ENCODE measurements around the gene NR2C2.

GRCh38 chr3:14905055-14905657, 42.2 kb upstream of the NR2C2 start:
- TF ChIP-seq POLR2A (IDR thresholded peaks at IDR 0.05; ENCODE audit: extremely low read depth, insufficient read length): no peak
- TF ChIP-seq, protein P1, sequence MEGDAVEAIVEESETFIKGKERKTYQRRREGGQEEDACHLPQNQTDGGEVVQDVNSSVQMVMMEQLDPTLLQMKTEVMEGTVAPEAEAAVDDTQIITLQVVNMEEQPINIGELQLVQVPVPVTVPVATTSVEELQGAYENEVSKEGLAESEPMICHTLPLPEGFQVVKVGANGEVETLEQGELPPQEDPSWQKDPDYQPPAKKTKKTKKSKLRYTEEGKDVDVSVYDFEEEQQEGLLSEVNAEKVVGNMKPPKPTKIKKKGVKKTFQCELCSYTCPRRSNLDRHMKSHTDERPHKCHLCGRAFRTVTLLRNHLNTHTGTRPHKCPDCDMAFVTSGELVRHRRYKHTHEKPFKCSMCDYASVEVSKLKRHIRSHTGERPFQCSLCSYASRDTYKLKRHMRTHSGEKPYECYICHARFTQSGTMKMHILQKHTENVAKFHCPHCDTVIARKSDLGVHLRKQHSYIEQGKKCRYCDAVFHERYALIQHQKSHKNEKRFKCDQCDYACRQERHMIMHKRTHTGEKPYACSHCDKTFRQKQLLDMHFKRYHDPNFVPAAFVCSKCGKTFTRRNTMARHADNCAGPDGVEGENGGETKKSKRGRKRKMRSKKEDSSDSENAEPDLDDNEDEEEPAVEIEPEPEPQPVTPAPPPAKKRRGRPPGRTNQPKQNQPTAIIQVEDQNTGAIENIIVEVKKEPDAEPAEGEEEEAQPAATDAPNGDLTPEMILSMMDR (IDR thresholded peaks at IDR 0.05; ENCODE audit: low read depth, low read length): no peak
- no peak for TF ChIP-seq MAX (IDR thresholded peaks at IDR 0.05; ENCODE audit: low read depth, low read length)

Measured in NB4 (cell line).